Fibroblast of mammary gland (primary cell): ENCODE results near the gene ANKRD40.
"Not testable (repeated sequence)": the region's sequence is repeated elsewhere in the genome, so short reads cannot be mapped to it uniquely, and the experiment has no call there.

Source experiments
- DNase-seq: peaks from one replicate; pipeline ENCODE4 v3.0.0-alpha.2; 2010; ENCODE audit warnings: low read depth
- H3K4me3 ChIP-seq: 2 replicates; pipeline ENCODE4 v1.5.1; 2011; ENCODE audit warnings: low read depth, mild to moderate bottlenecking, low read length, moderate library complexity; ENCODE audit not compliant: control insufficient read depth
- TF ChIP-seq, protein P1 (sequence below): conservative IDR thresholded peaks from 2 replicates; pipeline ENCODE4 v1.5.1; 2011; ENCODE audit warnings: low read depth, low read length, inconsistent platforms; ENCODE audit not compliant: control insufficient read depth, insufficient read depth

The ANKRD40 gene

DNA sequence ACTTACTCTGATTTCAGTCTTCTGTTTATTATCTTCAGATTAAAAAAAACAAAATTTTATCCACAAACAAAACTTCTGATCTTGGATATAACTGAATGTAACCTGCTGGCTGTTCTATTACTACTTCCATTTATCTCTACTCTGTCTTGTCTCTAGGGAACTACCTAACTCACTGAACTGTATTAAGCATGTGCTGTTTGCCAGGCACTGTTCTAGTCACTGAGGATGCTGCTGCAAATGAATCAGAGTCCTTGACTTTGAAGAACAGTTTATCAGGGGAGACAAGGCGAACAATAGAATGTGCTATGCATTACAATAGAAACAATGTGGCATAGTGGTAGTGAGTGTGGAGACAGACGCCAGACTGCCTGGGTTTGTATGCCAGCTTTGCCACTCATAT, 2.3 kb upstream of the ANKRD40 start:
- no peak overlapping the region for H3K4me3 ChIP-seq
- no peak for DNase-seq
- TF ChIP-seq, protein P1, sequence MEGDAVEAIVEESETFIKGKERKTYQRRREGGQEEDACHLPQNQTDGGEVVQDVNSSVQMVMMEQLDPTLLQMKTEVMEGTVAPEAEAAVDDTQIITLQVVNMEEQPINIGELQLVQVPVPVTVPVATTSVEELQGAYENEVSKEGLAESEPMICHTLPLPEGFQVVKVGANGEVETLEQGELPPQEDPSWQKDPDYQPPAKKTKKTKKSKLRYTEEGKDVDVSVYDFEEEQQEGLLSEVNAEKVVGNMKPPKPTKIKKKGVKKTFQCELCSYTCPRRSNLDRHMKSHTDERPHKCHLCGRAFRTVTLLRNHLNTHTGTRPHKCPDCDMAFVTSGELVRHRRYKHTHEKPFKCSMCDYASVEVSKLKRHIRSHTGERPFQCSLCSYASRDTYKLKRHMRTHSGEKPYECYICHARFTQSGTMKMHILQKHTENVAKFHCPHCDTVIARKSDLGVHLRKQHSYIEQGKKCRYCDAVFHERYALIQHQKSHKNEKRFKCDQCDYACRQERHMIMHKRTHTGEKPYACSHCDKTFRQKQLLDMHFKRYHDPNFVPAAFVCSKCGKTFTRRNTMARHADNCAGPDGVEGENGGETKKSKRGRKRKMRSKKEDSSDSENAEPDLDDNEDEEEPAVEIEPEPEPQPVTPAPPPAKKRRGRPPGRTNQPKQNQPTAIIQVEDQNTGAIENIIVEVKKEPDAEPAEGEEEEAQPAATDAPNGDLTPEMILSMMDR = no peak

- DNase-seq = not testable (repeated sequence)
- peak overlapping the region; percentile 60 for H3K4me3 ChIP-seq
Measured at GRCh38 chr17:50709053-50709452, 1.3 kb upstream of the ANKRD40 start.

DNA sequence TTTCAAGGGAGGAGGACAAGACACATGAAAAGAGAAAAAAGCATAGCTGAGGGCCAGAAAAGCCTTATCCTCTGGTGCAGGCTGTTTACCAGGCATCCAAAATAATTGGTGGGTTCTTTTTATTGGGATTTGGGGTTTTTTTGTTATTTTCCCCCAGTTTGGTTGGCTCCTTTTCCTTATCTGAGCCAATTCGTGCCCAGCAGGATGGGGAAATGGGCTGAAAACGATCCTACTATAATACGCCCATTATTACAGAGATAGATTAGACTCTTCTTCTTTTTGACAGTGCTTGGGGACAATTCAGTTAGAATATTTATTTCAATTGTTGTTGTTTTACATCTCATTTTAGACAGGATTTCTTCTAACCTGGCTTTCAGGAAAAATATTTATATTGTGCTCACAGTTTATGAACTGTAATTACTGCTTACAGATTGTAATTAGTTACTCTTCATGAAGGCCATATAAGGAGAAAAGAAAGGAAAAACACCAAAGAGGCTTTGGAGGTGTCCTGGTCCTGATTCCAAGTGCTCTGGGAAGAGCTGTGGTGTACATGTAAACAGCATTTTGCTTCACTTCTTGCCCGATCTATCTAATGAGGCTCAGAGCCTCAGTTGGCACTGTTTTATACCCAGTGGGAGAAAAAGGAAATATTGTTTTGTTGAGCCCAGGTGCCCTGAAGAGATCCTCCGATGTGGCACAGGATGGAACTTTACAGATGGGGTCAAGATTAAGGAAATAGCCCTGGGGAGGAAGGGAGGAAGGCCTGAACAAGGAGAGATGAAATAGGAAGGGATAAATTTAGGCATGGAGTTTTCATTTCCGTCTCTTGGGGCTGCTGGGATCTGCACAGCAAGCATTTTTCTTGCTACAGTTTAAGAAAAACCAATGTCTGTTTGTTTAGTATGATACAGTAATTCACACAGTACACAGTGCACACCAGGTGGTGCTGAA, 611 bp upstream of the ANKRD40 start:
- TF ChIP-seq, protein P1 = no peak
- H3K4me3 ChIP-seq = peak overlapping the region; percentile 60
- DNase-seq = no peak

- no peak overlapping the region for H3K4me3 ChIP-seq
- TF ChIP-seq, protein P1 = no peak
- DNase-seq = no peak
Measured at GRCh38 chr17:50703162-50703561, 4.6 kb downstream of the ANKRD40 start.

DNA sequence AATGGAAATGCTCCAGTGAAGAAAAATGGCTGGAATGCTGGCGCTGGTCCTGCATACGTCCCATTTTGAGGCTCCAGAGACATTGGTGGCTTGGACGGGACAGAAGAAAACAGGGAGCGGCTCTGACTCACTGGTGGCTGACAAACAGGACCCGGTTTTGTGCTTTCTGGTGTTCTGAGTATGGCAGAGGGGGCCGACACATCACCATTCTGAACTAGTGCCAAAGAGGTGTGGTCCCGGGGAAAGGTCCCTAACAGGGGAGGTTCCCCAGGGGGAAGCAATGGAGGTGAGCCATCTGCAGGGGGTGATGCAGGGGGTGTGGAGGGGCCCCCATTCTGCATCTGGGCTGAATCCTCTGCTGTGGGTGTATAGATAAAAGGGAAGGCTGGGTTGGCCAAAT, 8.3 kb downstream of the ANKRD40 start:
- DNase-seq = no peak
- no peak overlapping the region for H3K4me3 ChIP-seq
- TF ChIP-seq, protein P1 = no peak

DNA sequence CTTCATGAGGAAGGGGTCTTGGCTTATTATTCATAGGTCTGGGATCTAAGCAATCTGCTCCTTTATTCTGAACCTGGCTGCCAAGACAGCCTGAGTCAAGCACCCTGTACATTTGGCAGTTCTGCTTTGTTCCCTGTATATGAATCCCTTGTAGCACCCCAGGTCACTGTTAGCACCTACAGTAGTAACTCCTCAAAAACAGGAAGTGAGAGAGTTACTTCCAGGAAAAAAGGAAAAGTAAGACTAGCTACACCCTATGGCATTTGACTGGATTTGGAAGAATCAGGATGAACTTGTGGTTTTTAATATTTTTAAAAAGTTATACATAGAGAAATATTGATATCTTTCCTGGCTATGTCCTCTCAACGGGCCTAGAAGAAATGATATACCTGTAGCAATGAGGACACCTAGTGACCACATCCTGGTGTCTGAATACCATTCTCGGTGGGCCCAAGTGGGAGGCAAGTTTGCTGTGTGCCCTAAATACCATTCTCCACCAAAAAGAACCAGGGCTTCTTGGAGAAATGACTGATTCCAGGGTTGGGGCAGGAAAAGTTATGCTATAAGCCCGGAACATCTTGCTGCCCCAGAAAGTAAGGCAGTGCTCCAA, 9.9 kb downstream of the ANKRD40 start:
- no peak for DNase-seq
- TF ChIP-seq, protein P1 = no peak
- H3K4me3 ChIP-seq = no peak overlapping the region

DNA sequence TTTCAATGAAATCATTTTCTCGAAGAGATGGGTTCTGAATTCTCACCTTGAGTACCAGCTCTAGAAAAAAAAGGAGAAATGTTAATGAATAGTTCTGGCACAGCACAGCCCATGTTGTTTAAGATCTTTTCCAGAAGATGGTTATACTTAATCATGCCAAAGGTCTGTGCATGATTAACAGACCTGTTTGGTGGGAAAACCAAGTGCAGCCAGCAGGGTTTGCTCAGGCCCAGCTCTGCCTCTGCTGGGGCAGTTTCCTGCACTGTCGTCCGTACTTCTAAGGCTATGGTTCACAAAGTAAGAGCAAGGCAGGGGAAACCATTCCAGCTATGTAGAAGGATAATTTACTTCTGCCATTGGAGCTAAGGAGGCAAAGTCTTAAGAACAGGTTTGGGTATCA, 10.7 kb downstream of the ANKRD40 start:
- DNase-seq = no peak
- H3K4me3 ChIP-seq = no peak overlapping the region
- TF ChIP-seq, protein P1 = no peak
